Liver (tissue), 9 donors: ENCODE measurements around the gene GPRC5A. TPM values are rescaled to one million over a fixed set of nuclear protein-coding genes. Genes with fewer than 3 reads are reported as not detected.
A peak's percentile ranks its signal among the peaks of the same experiment; 100 is the strongest.

Source experiments
- DNase-seq: peaks from one replicate; pipeline ENCODE4 v3.0.0-alpha.2; 2017; ENCODE audit warnings: low spot score
- H3K27ac ChIP-seq, 2 donors: one replicate each; pipeline ENCODE4 v1.7.0; 2013; ENCODE audit warnings: inconsistent platforms in 2 of 2, low read length in 2 of 2, control low read depth in 1 of 2, low read depth in 1 of 2, mild to moderate bottlenecking in 1 of 2
- H3K27me3 ChIP-seq, 4 donors: one replicate each; pipeline versions ENCODE4 v1.6.1 to v1.7.0; 2013; ENCODE audit warnings: low read length in 3 of 4, inconsistent platforms in 1 of 4, mild to moderate bottlenecking in 1 of 4, moderate library complexity in 1 of 4; ENCODE audit not compliant: control insufficient read depth in 4 of 4, insufficient read depth in 4 of 4
- H3K36me3 ChIP-seq, 4 donors: one replicate each; pipeline versions ENCODE4 v1.6.1 to v1.7.0; 2013; ENCODE audit warnings: low read length in 3 of 4, mild to moderate bottlenecking in 3 of 4, low read depth in 1 of 4, moderate library complexity in 1 of 4; ENCODE audit not compliant: control insufficient read depth in 4 of 4, insufficient read depth in 3 of 4
- H3K4me1 ChIP-seq, 4 donors: one replicate each; pipeline versions ENCODE4 v1.6.1 to v1.7.0; 2013; ENCODE audit warnings: low read length in 3 of 4, mild to moderate bottlenecking in 3 of 4, moderate library complexity in 1 of 4; ENCODE audit not compliant: control insufficient read depth in 4 of 4, insufficient read depth in 4 of 4
- H3K4me3 ChIP-seq, 3 donors: one replicate each; pipeline versions ENCODE4 v1.6.1 to v1.7.0; 2013; ENCODE audit warnings: low read length in 3 of 3, control low read depth in 1 of 3, low read depth in 1 of 3, mild to moderate bottlenecking in 1 of 3
- H3K9ac ChIP-seq, 2 donors: one replicate each; pipeline ENCODE4 v1.7.0; 2013; ENCODE audit warnings: low read length in 2 of 2, mild to moderate bottlenecking in 2 of 2, moderate library complexity in 2 of 2, control low read depth in 1 of 2, low read depth in 1 of 2
- H3K9me3 ChIP-seq, 4 donors: one replicate each; pipeline versions ENCODE4 v1.6.1 to v1.7.0; 2013; ENCODE audit warnings: low read length in 3 of 4; ENCODE audit not compliant: control insufficient read depth in 4 of 4
- ATF3 ChIP-seq: IDR thresholded peaks from 2 replicates; pipeline ENCODE4 v1.6.1; 2016; ENCODE audit warnings: antibody characterized with exemption
- CTCF ChIP-seq: fragments of 150-350 bp; IDR thresholded peaks from 2 replicates; pipeline ENCODE4 v1.5.1; 2017; ENCODE audit warnings: improper control_type of control experiment, low read depth, low read length; ENCODE audit not compliant: missing input control
- FOXA1 ChIP-seq: IDR thresholded peaks from 2 replicates; pipeline ENCODE4 v1.6.1; 2016; ENCODE audit warnings: antibody characterized with exemption
- GABPA ChIP-seq, 2 donors: IDR thresholded peaks in 1 of 2; conservative IDR thresholded peaks in 1 of 2; 2 replicates each; pipeline ENCODE4 v1.6.1; 2016; ENCODE audit warnings: antibody characterized with exemption in 2 of 2, mild to moderate bottlenecking in 1 of 2, moderate library complexity in 1 of 2
- HNF4A ChIP-seq, 2 donors: conservative IDR thresholded peaks; 2 replicates each; pipeline ENCODE4 v1.6.1; 2016; ENCODE audit warnings: antibody characterized with exemption in 2 of 2, mild to moderate bottlenecking in 2 of 2
- HNF4G ChIP-seq: IDR thresholded peaks from 2 replicates; pipeline ENCODE4 v1.6.1; 2016; ENCODE audit warnings: antibody characterized with exemption
- JUND ChIP-seq, 2 donors: IDR thresholded peaks; 2 replicates each; pipeline ENCODE4 v1.6.1; 2016; ENCODE audit warnings: antibody characterized with exemption in 2 of 2
- MAX ChIP-seq: IDR thresholded peaks from 2 replicates; pipeline ENCODE4 v1.6.1; 2016; ENCODE audit warnings: antibody characterized with exemption
- NR2F2 ChIP-seq: IDR thresholded peaks from 2 replicates; pipeline ENCODE4 v1.6.1; 2016; ENCODE audit warnings: antibody characterized with exemption
- RAD21 ChIP-seq, 2 donors: IDR thresholded peaks; 2 replicates each; pipeline ENCODE4 v1.6.1; 2016; ENCODE audit warnings: antibody characterized with exemption in 2 of 2, mild to moderate bottlenecking in 2 of 2
- REST ChIP-seq: IDR thresholded peaks from 2 replicates; pipeline ENCODE4 v1.6.1; 2016; ENCODE audit warnings: antibody characterized with exemption, mild to moderate bottlenecking
- RXRA ChIP-seq, 2 donors: IDR thresholded peaks; 2 replicates each; pipeline ENCODE4 v1.6.1; 2017 to 2018; ENCODE audit warnings: antibody characterized with exemption in 2 of 2, mild to moderate bottlenecking in 1 of 2
- SP1 ChIP-seq: IDR thresholded peaks from 2 replicates; pipeline ENCODE4 v1.6.1; 2018; ENCODE audit warnings: antibody characterized with exemption, mild to moderate bottlenecking
- YY1 ChIP-seq: IDR thresholded peaks from 2 replicates; pipeline ENCODE4 v1.6.1; 2016; ENCODE audit warnings: antibody characterized with exemption, mild to moderate bottlenecking
- ZBTB33 ChIP-seq: IDR thresholded peaks from 2 replicates; pipeline ENCODE4 v1.6.1; 2016; ENCODE audit warnings: antibody characterized with exemption
- WGBS: extraction: QIAGEN DNeasy Blood & Tissue Kit; methylation state at CpG from one replicate; pipeline ENCODE4 v1.1.7; 2013; 5-methylcytosine and 5-hydroxymethylcytosine counted together
- polyA plus RNA-seq, 2 donors: library from polyadenylated mRNA; stranded (reverse) in 1 of 2; unstranded in 1 of 2; fragments of 200-250 nt in 1 of 2; fragments of >200 nt in 1 of 2; fragmentation: Nextera tagmentation in 1 of 2; extraction: Ambion mirVana in 1 of 2; gene quantifications; one replicate each; pipeline versions ENCODE4 v1.2.1 to v1.2.3, GENCODE V29; 2013 to 2015
- total RNA-seq, 2 donors: library from RNA; depleted of rRNA; stranded (reverse); fragments of >200 nt; gene quantifications; one replicate each; pipeline ENCODE4 v1.2.3, GENCODE V29; 2014
- donor health status: healthy.
- donor health status: healthy.
- donor health status: healthy.
- donor health status: healthy.
- donor health status: healthy.

The GPRC5A gene
- total and polyA plus RNA-seq, 4 donors = 0.09 to 0.17 (median 0.16) TPM; not detected in 1

GRCh38 chr12:12892681-12893141 is 1.3 kb downstream of the GPRC5A start (continued):
- TF ChIP-seq CTCF (no peak), GABPA (IDR thresholded peaks at IDR 0.05 in 1 of 2, conservative IDR thresholded peaks at IDR 0.05 in 1 of 2) (no peak), FOXA1 (no peak), ATF3 (no peak), ZBTB33 (no peak)

GRCh38 chr12:12893438-12893837 is 2.1 kb downstream of the GPRC5A start:
- Histone ChIP-seq H3K27me3 (peaks cover 0 to 9% (median 1%) of the 10 kb centered on the region in 4 donors), H3K36me3 (no peaks in the 10 kb centered on the region), H3K9ac (no peak overlapping the region), H3K27ac (no peak overlapping the region), H3K4me3 (no peak overlapping the region), H3K4me1 (peaks cover 2 to 12% (median 7%) of the 10 kb centered on the region in 4 donors), H3K9me3 (no peaks in the 10 kb centered on the region)
- WGBS = 84% methylated on average over 5 of the region's 5 CpGs
- TF ChIP-seq HNF4G = no peak
- TF ChIP-seq HNF4A (conservative IDR thresholded peaks at IDR 0.05) = peak in 1 of 2 donors; percentile 19
- DNase-seq = no peak

GRCh38 chr12:12896260-12896659 is 4.9 kb downstream of the GPRC5A start:
- Histone ChIP-seq H3K36me3 (no peaks in the 10 kb centered on the region), H3K27ac (no peak overlapping the region), H3K4me1 (peaks cover 0 to 3% (median 2%) of the 10 kb centered on the region in 4 donors), H3K9me3 (no peaks in the 10 kb centered on the region), H3K27me3 (peaks cover 0 to 10% (median 1%) of the 10 kb centered on the region in 4 donors), H3K9ac (no peak overlapping the region), H3K4me3 (no peak overlapping the region)
- no peak for TF ChIP-seq SP1
- TF ChIP-seq RAD21 (IDR thresholded peaks at IDR 0.05) = no peak
- no peak for TF ChIP-seq FOXA1
- no peak for TF ChIP-seq MAX
- TF ChIP-seq GABPA (IDR thresholded peaks at IDR 0.05 in 1 of 2, conservative IDR thresholded peaks at IDR 0.05 in 1 of 2) = no peak
- TF ChIP-seq REST = no peak
- TF ChIP-seq JUND (IDR thresholded peaks at IDR 0.05) = no peak
- no peak for TF ChIP-seq RXRA (IDR thresholded peaks at IDR 0.05)
- no peak for TF ChIP-seq NR2F2
- TF ChIP-seq YY1 = no peak
- DNase-seq = no peak
- 79% methylated on average over 2 of the region's 2 CpGs for WGBS
